PC-3 (cell line): ENCODE data around the gene PGS1. TPM values are rescaled to one million over a fixed set of nuclear protein-coding genes. Genes with fewer than 3 reads are reported as not detected.
A peak's percentile ranks its signal among the peaks of the same experiment; 100 is the strongest.

ENCODE experiments used
- ATAC-seq: fragments of 200-7000 bp; cut with Tn5 transposase; 2 replicates; pipeline ENCODE4 v1.9.1; 2020; ENCODE audit warnings: mild to moderate bottlenecking, moderate library complexity
- BruUV-seq: library from RNA; stranded (reverse); fragments of 400-500 nt; replicated peaks from 2 replicates; lab custom pipeline; 2021; lab: Mats Ljungman, UMichigan
- CTCF ChIA-PET: fragments of 300-600 bp; sonication (Branson Sonifier 250); formaldehyde crosslinking; loops from one replicate; lab custom pipeline; 2022; ENCODE audit warnings: antibody characterized with exemption; lab: Charles Lee
- POLR2A ChIA-PET: fragments of 300-600 bp; sonication (Branson Sonifier 250); formaldehyde crosslinking; loops from one replicate; lab custom pipeline; 2022; ENCODE audit warnings: antibody characterized with exemption; ENCODE audit not compliant: unreplicated experiment; lab: Charles Lee
- DNase-seq: peaks from one replicate; pipeline ENCODE4 v3.0.0-alpha.2; 2015
- H2AFZ ChIP-seq: fragments of 300-600 bp; sonication (generic); 2 replicates; pipeline ENCODE4 v1.6.0; 2016; ENCODE audit warnings: antibody characterized with exemption, low read length
- H3F3A ChIP-seq: fragments of 300-600 bp; sonication (generic); one replicate; pipeline ENCODE4 v1.6.0; 2017; ENCODE audit warnings: antibody characterized with exemption, low read length, control low read depth, mild to moderate bottlenecking; ENCODE audit not compliant: unreplicated experiment
- H3K27ac ChIP-seq: fragments of 300-600 bp; sonication (generic); 2 replicates; pipeline ENCODE4 v1.5.1; 2016; ENCODE audit warnings: mild to moderate bottlenecking, low read length
- H3K27me3 ChIP-seq: fragments of 300-600 bp; sonication (generic); 2 replicates; pipeline ENCODE4 v1.6.1; 2016; ENCODE audit warnings: low read length, mixed read lengths
- H3K36me3 ChIP-seq: fragments of 300-600 bp; sonication (generic); 2 replicates; pipeline ENCODE4 v1.6.1; 2016; ENCODE audit warnings: low read depth, mixed run types, low read length, mixed read lengths
- H3K4me1 ChIP-seq: fragments of 300-600 bp; sonication (generic); 2 replicates; pipeline ENCODE4 v1.5.1; 2016; ENCODE audit warnings: low read length; ENCODE audit not compliant: insufficient read depth
- H3K4me2 ChIP-seq: fragments of 300-600 bp; sonication (generic); 2 replicates; pipeline ENCODE4 v1.6.0; 2016; ENCODE audit warnings: low read length
- H3K4me3 ChIP-seq: fragments of 300-600 bp; sonication (generic); 2 replicates; pipeline ENCODE4 v1.5.1; 2016; ENCODE audit warnings: mild to moderate bottlenecking, low read length, mixed read lengths
- H3K79me2 ChIP-seq: fragments of 300-600 bp; sonication (generic); 2 replicates; pipeline ENCODE4 v1.6.1; 2017; ENCODE audit warnings: low read length, mixed read lengths
- H3K9ac ChIP-seq: fragments of 300-600 bp; sonication (generic); 2 replicates; pipeline ENCODE4 v1.6.0; 2016; ENCODE audit warnings: mild to moderate bottlenecking, low read length
- H3K9me2 ChIP-seq: fragments of 300-600 bp; sonication (generic); replicated peaks from 2 replicates; pipeline ENCODE4 v1.6.1; 2016; ENCODE audit warnings: mixed run types, low read length, mixed read lengths
- H3K9me3 ChIP-seq: fragments of 300-600 bp; sonication (generic); 2 replicates; pipeline ENCODE4 v1.6.1; 2016; ENCODE audit warnings: low read length, mixed read lengths
- H4K20me1 ChIP-seq: fragments of 300-600 bp; sonication (generic); 2 replicates; pipeline ENCODE4 v1.6.1; 2016; ENCODE audit warnings: low read length, mixed read lengths
- CTCF ChIP-seq: fragments of 300-600 bp; sonication (generic); conservative IDR thresholded peaks from 2 replicates; pipeline ENCODE4 v1.5.1; 2017; ENCODE audit warnings: antibody characterized with exemption, low read depth, mild to moderate bottlenecking, low read length
- EZH2 ChIP-seq: fragments of 300-600 bp; sonication (generic); IDR thresholded peaks from one replicate; pipeline ENCODE4 v1.6.1; 2017; ENCODE audit warnings: antibody characterized with exemption, mild to moderate bottlenecking, low read length; ENCODE audit not compliant: unreplicated experiment
- EZH2phosphoT487 ChIP-seq: fragments of 300-600 bp; sonication (generic); IDR thresholded peaks from 2 replicates; pipeline ENCODE4 v1.6.1; 2018; ENCODE audit warnings: mild to moderate bottlenecking, antibody characterized with exemption, low read length, borderline replicate concordance
- intact Hi-C: fragments of 100-400 bp; cut with micrococcal nuclease; formaldehyde crosslinking; loops from 2 replicates; pipeline ENCODE4 v1.9.0; 2023
- total RNA-seq: library from RNA; depleted of rRNA; stranded (reverse); fragments of >200 nt; gene quantifications from 2 replicates; pipeline ENCODE4 v1.2.3, GENCODE V29; 2014

Gene PGS1
- total RNA-seq, 1 experiment from 2014 or later, result 47.0 TPM

- Histone ChIP-seq H3K4me1 (peaks cover 15% of the 10 kb centered on the region), H3K4me3 (no peak overlapping the region), H3K27me3 (no peaks in the 10 kb centered on the region), H3F3A (no peaks in the 10 kb centered on the region), H3K4me2 (no peak overlapping the region), H3K9me2 (no peaks in the 10 kb centered on the region), H3K79me2 (peaks cover 59% of the 10 kb centered on the region), H3K36me3 (peaks cover 28% of the 10 kb centered on the region), H2AFZ (no peak overlapping the region), H3K9me3 (no peaks in the 10 kb centered on the region), H3K27ac (no peak overlapping the region), H3K9ac (no peak overlapping the region), H4K20me1 (peaks cover 35% of the 10 kb centered on the region)
- intact Hi-C loops, result no loop called here
- DNase-seq, result no peak
- POLR2A ChIA-PET, result no interaction called here
- BruUV-seq, result no TSS peak
- TF ChIP-seq CTCF, result no peak
- CTCF ChIA-PET, result no interaction called here
- ATAC-seq, result no peak
These were observed 32.9 kb downstream of the PGS1 start for GRCh38 chr17:78411241-78411857.

GRCh38 chr17:78412403-78412802 is 34.0 kb downstream of the PGS1 start:
- Histone ChIP-seq H3K4me3 (no peak overlapping the region), H3K4me2 (no peak overlapping the region), H3F3A (no peaks in the 10 kb centered on the region), H3K36me3 (peaks cover 21% of the 10 kb centered on the region; the same call in 1 of the 2 replicates), H3K79me2 (peaks cover 49% of the 10 kb centered on the region), H3K27me3 (no peaks in the 10 kb centered on the region), H2AFZ (no peak overlapping the region), H3K9me2 (no peaks in the 10 kb centered on the region), H3K9me3 (no peaks in the 10 kb centered on the region), H4K20me1 (peaks cover 28% of the 10 kb centered on the region), H3K27ac (no peak overlapping the region), H3K9ac (no peak overlapping the region), H3K4me1 (peaks cover 15% of the 10 kb centered on the region)
- DNase-seq (peak; percentile 30), ATAC-seq (peak; percentile 32; the same call in 1 of the 2 replicates)
- ChIA-PET CTCF (interaction anchor here (0.6 kb wide), 1 partner anchor 161 kb away, joined by 4 read pairs; no protein-coding TSS in a partner anchor), POLR2A (interaction anchor here (0.5 kb wide), 1 partner anchor 77 kb away, joined by 3 read pairs; no protein-coding TSS in a partner anchor)
- BruUV-seq, result no TSS peak
- intact Hi-C loops, result no loop called here
- no peak for TF ChIP-seq EZH2
- peak; percentile 71 for TF ChIP-seq CTCF

GRCh38 chr17:78414178-78415162 is 36.0 kb downstream of the PGS1 start:
- no TSS peak for BruUV-seq
- no peak overlapping the region for H3K9ac ChIP-seq
- H4K20me1 ChIP-seq, result peaks cover 8% of the 10 kb centered on the region; the same call in 1 of the 2 replicates
- no peaks in the 10 kb centered on the region for H3K9me3 ChIP-seq
- H3K4me3 ChIP-seq, result no peak overlapping the region
- TF ChIP-seq EZH2phosphoT487 (no peak), CTCF (no peak), EZH2 (no peak)
- H3F3A ChIP-seq, result no peaks in the 10 kb centered on the region
- ChIA-PET CTCF (no interaction called here), POLR2A (no interaction called here)
- ATAC-seq (no peak), DNase-seq (no peak)
- intact Hi-C loops, result no loop called here
- peaks cover 19% of the 10 kb centered on the region; the same call in 1 of the 2 replicates for H3K36me3 ChIP-seq
- H3K9me2 ChIP-seq, result no peaks in the 10 kb centered on the region
- no peaks in the 10 kb centered on the region for H3K27me3 ChIP-seq
- no peak overlapping the region for H3K27ac ChIP-seq
- no peaks in the 10 kb centered on the region for H3K4me1 ChIP-seq
- peaks cover 28% of the 10 kb centered on the region for H3K79me2 ChIP-seq
- H2AFZ ChIP-seq, result no peak overlapping the region
- no peak overlapping the region for H3K4me2 ChIP-seq
